Stomach (tissue), 9 donors: ENCODE measurements around the gene NOTCH3. TPM values are rescaled to one million over a fixed set of nuclear protein-coding genes. Genes with fewer than 3 reads are reported as not detected.

Experiments
- DNase-seq, 2 donors: peaks; one replicate each; pipeline versions ENCODE4 v3.0.0 to v3.0.0-alpha.2; 2013 to 2019
- H3K27ac ChIP-seq, 5 donors: fragments of 200-600 bp in 4 of 5; sonication (generic) in 4 of 5; one replicate each; pipeline ENCODE4 v1.5.1; 2013 to 2019; ENCODE audit warnings: mild to moderate bottlenecking in 1 of 5, moderate library complexity in 1 of 5
- H3K27me3 ChIP-seq, 3 donors: fragments of 200-600 bp; sonication (generic); one replicate each; pipeline ENCODE4 v1.5.1; 2017 to 2019; ENCODE audit warnings: mixed run types in 1 of 3
- H3K36me3 ChIP-seq, 4 donors: fragments of 200-600 bp; sonication (generic); 1 replicate in 3 of 4; 2 replicates in 1 of 4; pipeline ENCODE4 v1.5.1; 2016 to 2019
- H3K4me1 ChIP-seq, 4 donors: fragments of 200-600 bp; sonication (generic); one replicate each; pipeline ENCODE4 v1.5.1; 2016 to 2019
- H3K4me3 ChIP-seq, 4 donors: fragments of 200-600 bp; sonication (generic) in 3 of 4; one replicate each; pipeline ENCODE4 v1.5.1; 2016 to 2019; ENCODE audit warnings: mild to moderate bottlenecking in 1 of 4
- H3K9me3 ChIP-seq, 4 donors: fragments of 200-600 bp; sonication (generic); one replicate each; pipeline ENCODE4 v1.5.1; 2016 to 2019
- EP300 ChIP-seq: sonication (generic); formaldehyde crosslinking; IDR thresholded peaks from one replicate; pipeline ENCODE4 v1.6.1; 2017; ENCODE audit warnings: antibody characterized with exemption
- POLR2A ChIP-seq, 4 donors: fragments of 450-650 bp; IDR thresholded peaks; one replicate each; pipeline ENCODE4 v1.6.1; 2016; ENCODE audit warnings: antibody characterized with exemption in 4 of 4, control low read depth in 2 of 4, mild to moderate bottlenecking in 1 of 4, moderate library complexity in 1 of 4
- POLR2AphosphoS5 ChIP-seq, 3 donors: sonication (generic); formaldehyde crosslinking; IDR thresholded peaks; one replicate each; pipeline ENCODE4 v1.6.1; 2016; ENCODE audit warnings: antibody characterized with exemption in 3 of 3
- WGBS, 5 donors: extraction: QIAGEN DNeasy Blood & Tissue Kit in 3 of 5; methylation state at CpG; one replicate each; pipeline versions ENCODE4 v1.1.5 to v1.1.7; 2013 to 2018; 5-methylcytosine and 5-hydroxymethylcytosine counted together
- intact Hi-C: fragments of 100-400 bp; cut with DNase I; formaldehyde crosslinking; loops from one replicate; pipeline ENCODE4 v1.15.1; 2023; ENCODE audit warnings: low total_unique reads
- polyA plus RNA-seq, 3 donors: library from polyadenylated mRNA; stranded (reverse); fragments of 200-250 nt; gene quantifications; one replicate each; pipeline ENCODE4 v1.2.3, GENCODE V29; 2013
- total RNA-seq, 5 donors: library from RNA; depleted of rRNA; stranded (reverse); fragments of >200 nt; gene quantifications; one replicate each; pipeline versions ENCODE4 v1.1.0 to v1.2.3, GENCODE V29; 2014 to 2016
- TF ChIP-seq, protein P1 (sequence below), 7 experiments: fragments of 450-650 bp in 4 of 7; fragments of 200-600 bp in 3 of 7; sonication (generic) in 3 of 7; IDR thresholded peaks; one replicate each; pipeline ENCODE4 v1.5.1; 2016 to 2019; ENCODE audit warnings: antibody characterized with exemption in 7 of 7, control low read depth in 2 of 7, mild to moderate bottlenecking in 1 of 7
- donor health status: healthy with polysubstance abuse.
- donor health status: Bipolar disorder and iron deficiency.
- donor health status: healthy.

NOTCH3 gene
- total and polyA plus RNA-seq, 8 donors = 1.2 to 54.5 (median 22.8) TPM

DNA sequence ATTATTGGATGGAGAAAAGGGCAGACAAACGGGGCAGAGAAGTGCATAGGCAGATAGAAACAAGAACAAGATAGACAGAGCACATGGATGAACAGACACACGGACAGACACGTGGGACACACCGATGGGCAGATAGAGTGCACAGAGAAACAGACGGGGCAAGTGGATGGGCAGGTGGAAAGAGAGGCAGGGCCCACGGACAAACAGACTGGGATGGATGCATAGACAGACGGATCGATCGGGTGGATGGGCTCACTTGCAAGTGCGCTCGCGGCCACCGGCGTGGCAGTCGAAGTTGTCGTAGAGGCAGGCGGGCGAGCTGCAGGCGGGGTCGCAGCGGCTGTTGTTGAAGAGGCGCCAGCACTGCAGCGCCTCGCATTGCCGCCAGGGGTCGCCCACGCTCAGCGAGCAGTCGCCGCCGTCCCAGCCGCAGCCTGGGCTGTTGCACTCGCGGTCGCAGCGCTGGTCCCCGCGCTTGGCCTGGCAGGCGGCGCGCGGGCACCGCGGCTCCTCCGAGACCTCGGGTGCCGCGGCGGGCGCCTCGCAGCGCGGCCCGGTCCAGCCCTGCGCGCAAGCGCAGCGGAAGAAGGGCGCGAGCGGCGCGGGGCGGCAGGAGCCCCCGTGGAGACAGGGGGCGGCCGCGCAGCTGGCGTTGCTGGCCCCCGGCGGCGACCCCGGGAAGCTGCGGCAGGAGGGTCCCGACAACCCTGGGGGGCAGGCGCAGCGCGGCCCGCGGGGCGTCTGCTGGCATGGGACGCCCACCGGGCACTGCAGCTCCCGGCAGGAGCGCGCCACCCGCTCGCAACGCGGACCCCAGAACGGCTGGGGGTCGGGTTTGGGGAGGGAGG is 23.3 kb downstream of the NOTCH3 start:
- TF ChIP-seq, protein P1, sequence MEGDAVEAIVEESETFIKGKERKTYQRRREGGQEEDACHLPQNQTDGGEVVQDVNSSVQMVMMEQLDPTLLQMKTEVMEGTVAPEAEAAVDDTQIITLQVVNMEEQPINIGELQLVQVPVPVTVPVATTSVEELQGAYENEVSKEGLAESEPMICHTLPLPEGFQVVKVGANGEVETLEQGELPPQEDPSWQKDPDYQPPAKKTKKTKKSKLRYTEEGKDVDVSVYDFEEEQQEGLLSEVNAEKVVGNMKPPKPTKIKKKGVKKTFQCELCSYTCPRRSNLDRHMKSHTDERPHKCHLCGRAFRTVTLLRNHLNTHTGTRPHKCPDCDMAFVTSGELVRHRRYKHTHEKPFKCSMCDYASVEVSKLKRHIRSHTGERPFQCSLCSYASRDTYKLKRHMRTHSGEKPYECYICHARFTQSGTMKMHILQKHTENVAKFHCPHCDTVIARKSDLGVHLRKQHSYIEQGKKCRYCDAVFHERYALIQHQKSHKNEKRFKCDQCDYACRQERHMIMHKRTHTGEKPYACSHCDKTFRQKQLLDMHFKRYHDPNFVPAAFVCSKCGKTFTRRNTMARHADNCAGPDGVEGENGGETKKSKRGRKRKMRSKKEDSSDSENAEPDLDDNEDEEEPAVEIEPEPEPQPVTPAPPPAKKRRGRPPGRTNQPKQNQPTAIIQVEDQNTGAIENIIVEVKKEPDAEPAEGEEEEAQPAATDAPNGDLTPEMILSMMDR (IDR thresholded peaks at IDR 0.05) = peak in 6 of 7 experiments; percentile 38 to 100 (median 96)
- TF ChIP-seq POLR2AphosphoS5 (IDR thresholded peaks at IDR 0.05) = peak in 1 of 3 donors; percentile 72
- TF ChIP-seq EP300 = no peak
- no peak for TF ChIP-seq POLR2A (IDR thresholded peaks at IDR 0.05)

DNA sequence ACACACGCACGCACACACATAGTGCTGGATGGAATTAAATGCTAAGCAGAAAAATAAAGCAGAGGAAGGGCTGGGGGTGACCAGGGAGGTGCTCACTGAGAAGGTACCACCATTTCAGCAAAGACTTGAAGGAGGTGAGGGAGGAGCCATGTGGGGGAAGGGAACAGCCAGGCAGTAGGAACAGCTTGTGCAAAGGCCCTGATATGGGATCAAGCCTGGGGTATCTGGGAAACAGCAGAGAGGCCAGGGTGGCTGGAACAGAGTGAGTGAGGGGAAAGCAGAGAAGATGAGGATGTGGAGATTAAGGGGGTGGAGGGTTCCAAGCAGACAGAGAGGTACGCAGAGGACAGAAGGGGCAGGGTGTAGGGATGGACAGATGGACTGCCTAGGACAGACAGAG is 25.2 kb downstream of the NOTCH3 start:
- Histone ChIP-seq H3K27me3 (peaks cover 0 to 16% (median 7%) of the 10 kb centered on the region in 3 donors), H3K4me3 (no peak overlapping the region), H3K36me3 (peaks cover 0 to 5% (median 2%) of the 10 kb centered on the region in 4 donors), H3K9me3 (no peaks in the 10 kb centered on the region), H3K27ac (no peak overlapping the region), H3K4me1 (peaks cover 5 to 9% (median 9%) of the 10 kb centered on the region in 4 donors)
- 82 to 95% (median 93%) methylated on average over 3 of the region's 3 CpGs for WGBS, 5 donors
- no peak for TF ChIP-seq POLR2A (IDR thresholded peaks at IDR 0.05)
- intact Hi-C loops = loop anchor here (5.0 kb wide), 1 partner anchor 382 kb away; no protein-coding TSS in a partner anchor
- DNase-seq = no peak

More for the DNA sequence above, 23.3 kb downstream of the NOTCH3 start:
- Histone ChIP-seq H3K27ac (peak overlapping the region in 1 of 5 donors; percentile 29), H3K4me1 (peaks cover 8 to 15% (median 9%) of the 10 kb centered on the region in 4 donors), H3K27me3 (peaks cover 0 to 16% (median 7%) of the 10 kb centered on the region in 3 donors), H3K36me3 (peaks cover 0 to 5% (median 2%) of the 10 kb centered on the region in 4 donors), H3K9me3 (no peaks in the 10 kb centered on the region), H3K4me3 (peak overlapping the region; percentile 11 to 37 (median 34))
- WGBS, 5 donors = 10 to 20% (median 13%) methylated on average over 56 to 92 of the region's 92 CpGs
- intact Hi-C loops = loop anchor here (5.0 kb wide), 1 partner anchor 380 kb away; no protein-coding TSS in a partner anchor
- peak; percentile 88 to 96 for DNase-seq

DNA sequence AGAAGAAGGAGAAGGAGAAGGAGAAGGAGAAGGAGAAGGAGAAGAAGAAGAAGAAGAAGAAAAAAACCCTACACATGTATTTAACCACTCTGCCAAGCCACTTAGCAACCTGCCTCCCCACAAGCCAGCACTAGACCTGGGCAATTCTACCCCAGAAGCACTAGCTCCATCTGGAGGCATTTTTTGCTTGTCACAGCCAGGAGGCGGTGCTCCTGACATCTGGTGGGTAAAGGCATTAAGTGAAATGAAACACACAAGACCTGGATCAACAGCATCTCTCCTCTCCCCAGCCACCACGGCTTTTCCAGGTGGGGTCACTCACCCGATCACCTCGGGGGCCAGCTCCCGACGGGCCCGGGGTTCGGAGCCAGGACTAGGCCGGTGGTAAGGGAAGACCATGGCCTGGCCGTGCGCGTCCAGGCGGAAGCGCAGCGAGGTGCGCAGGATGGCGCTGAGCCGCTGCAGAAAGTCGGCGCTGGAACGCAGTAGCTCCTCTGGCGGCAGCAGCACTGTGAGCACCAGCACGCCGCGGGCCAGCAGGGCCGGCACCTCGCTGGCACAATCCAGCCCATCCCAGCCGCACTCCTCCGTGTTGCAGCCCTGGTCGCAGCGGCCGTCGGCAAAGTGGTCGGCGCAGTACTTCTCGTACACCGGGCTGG is 26.9 kb downstream of the NOTCH3 start:
- intact Hi-C loops = no loop called here
- no peak for TF ChIP-seq EP300
- TF ChIP-seq, protein P1 (IDR thresholded peaks at IDR 0.05) = no peak
- TF ChIP-seq POLR2AphosphoS5 (IDR thresholded peaks at IDR 0.05) = no peak
- WGBS, 5 donors = 94 to 97% (median 96%) methylated on average over 15 to 37 of the region's 37 CpGs
- Histone ChIP-seq H3K36me3 (peaks cover 0 to 8% (median 3%) of the 10 kb centered on the region in 4 donors), H3K9me3 (no peaks in the 10 kb centered on the region), H3K27ac (no peak overlapping the region), H3K27me3 (peaks cover 0 to 12% (median 7%) of the 10 kb centered on the region in 3 donors), H3K4me3 (no peak overlapping the region), H3K4me1 (peaks cover 5 to 9% (median 9%) of the 10 kb centered on the region in 4 donors)
- no peak for DNase-seq

DNA sequence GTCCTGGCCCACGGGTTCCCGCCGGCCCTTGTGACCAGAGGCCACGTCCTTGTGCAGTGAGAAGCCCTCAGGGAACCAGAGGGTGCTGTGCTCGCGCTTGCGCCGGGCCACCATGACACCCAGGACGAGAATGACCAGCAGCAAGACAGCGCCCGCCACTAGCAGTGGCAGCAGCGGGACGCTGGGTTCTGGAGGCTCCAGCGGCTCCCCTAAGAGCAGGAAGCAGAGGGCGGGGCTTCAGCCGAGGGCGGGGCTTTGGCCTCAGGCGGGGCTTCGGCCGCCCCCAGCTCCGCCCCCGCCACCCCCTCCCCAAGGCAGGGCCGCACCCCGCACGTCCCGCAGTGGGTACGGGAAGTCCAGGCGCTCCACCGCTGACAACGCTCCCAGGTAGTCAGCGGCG is 30.4 kb downstream of the NOTCH3 start:
- WGBS, 5 donors = 89 to 93% (median 90%) methylated on average over 11 to 32 of the region's 32 CpGs
- intact Hi-C loops = no loop called here

More for the DNA sequence above, 30.4 kb downstream of the NOTCH3 start:
- no peak for DNase-seq
- no peak for TF ChIP-seq EP300
- TF ChIP-seq, protein P1 (IDR thresholded peaks at IDR 0.05) = no peak
- Histone ChIP-seq H3K9me3 (peaks cover under 1 to 20% (median 17%) of the 10 kb centered on the region in 4 donors), H3K27ac (no peak overlapping the region), H3K4me3 (no peak overlapping the region), H3K27me3 (no peaks in the 10 kb centered on the region), H3K4me1 (no peaks in the 10 kb centered on the region), H3K36me3 (peaks cover 0 to 19% (median 13%) of the 10 kb centered on the region in 4 donors)
